CD8-positive, alpha-beta memory T cell (primary cell): ENCODE data around the gene TMEM35B. TPM values are rescaled to one million over a fixed set of nuclear protein-coding genes. Genes with fewer than 3 reads are reported as not detected.
"Not testable (repeated sequence)": the region's sequence is repeated elsewhere in the genome, so short reads cannot be mapped to it uniquely, and the experiment has no call there.

Experiments
- CTCF ChIA-PET: fragments of 350-600 bp; sonication (Branson Sonifier 250); formaldehyde crosslinking; loops from one replicate; lab custom pipeline; 2021; ENCODE audit warnings: antibody characterized with exemption; lab: Charles Lee
- POLR2A ChIA-PET: fragments of 350-600 bp; sonication (Branson Sonifier 250); formaldehyde crosslinking; loops from one replicate; lab custom pipeline; 2021; ENCODE audit warnings: antibody characterized with exemption; lab: Charles Lee
- DNase-seq, 5 donors: peaks; one replicate each; pipeline versions ENCODE4 v3.0.0 to v3.0.0-alpha.2; 2020 to 2022; ENCODE audit warnings: mixed read lengths in 1 of 5
- H3K27ac ChIP-seq: one replicate; pipeline ENCODE4 v1.7.0; 2013; ENCODE audit warnings: low read depth, mild to moderate bottlenecking, low read length, moderate library complexity
- H3K27me3 ChIP-seq: 2 replicates; pipeline ENCODE4 v1.7.0; 2013; ENCODE audit warnings: low read length, mild to moderate bottlenecking; ENCODE audit not compliant: insufficient read depth, poor library complexity, severe bottlenecking
- H3K36me3 ChIP-seq: 2 replicates; pipeline ENCODE4 v1.7.0; 2013; ENCODE audit warnings: mild to moderate bottlenecking, low read length, moderate library complexity; ENCODE audit not compliant: insufficient read depth
- H3K4me1 ChIP-seq: 2 replicates; pipeline ENCODE4 v1.7.0; 2013; ENCODE audit warnings: mild to moderate bottlenecking, low read length, moderate library complexity; ENCODE audit not compliant: insufficient read depth
- H3K4me3 ChIP-seq: 2 replicates; pipeline ENCODE4 v1.7.0; 2013; ENCODE audit warnings: mild to moderate bottlenecking, low read length
- H3K9me3 ChIP-seq: 2 replicates; pipeline ENCODE4 v1.7.0; 2013; ENCODE audit warnings: mild to moderate bottlenecking, low read length
- H3K27ac Mint-ChIP-seq, 8 donors: one replicate each; pipeline ENCODE4 v1.8.0; 2020 to 2021; ENCODE audit warnings: mixed read lengths in 8 of 8, mild to moderate bottlenecking in 6 of 8, inconsistent platforms in 3 of 8, moderate library complexity in 3 of 8
- H3K27me3 Mint-ChIP-seq, 2 donors: one replicate each; pipeline ENCODE4 v1.8.0; 2020 to 2021; ENCODE audit warnings: mixed read lengths in 2 of 2, mild to moderate bottlenecking in 1 of 2, moderate library complexity in 1 of 2
- H3K36me3 Mint-ChIP-seq, 3 donors: one replicate each; pipeline ENCODE4 v1.8.0; 2020 to 2021; ENCODE audit warnings: mixed read lengths in 3 of 3, inconsistent platforms in 1 of 3, mild to moderate bottlenecking in 1 of 3
- H3K4me1 Mint-ChIP-seq, 3 donors: one replicate each; pipeline ENCODE4 v1.8.0; 2020 to 2021; ENCODE audit warnings: mixed read lengths in 3 of 3, inconsistent platforms in 1 of 3, mild to moderate bottlenecking in 1 of 3
- H3K4me3 Mint-ChIP-seq, 7 donors: one replicate each; pipeline ENCODE4 v1.8.0; 2020 to 2021; ENCODE audit warnings: mixed read lengths in 7 of 7, mild to moderate bottlenecking in 6 of 7, moderate library complexity in 4 of 7, inconsistent platforms in 2 of 7
- H3K9me3 Mint-ChIP-seq, 5 donors: one replicate each; pipeline ENCODE4 v1.8.0; 2020 to 2022; ENCODE audit warnings: mixed read lengths in 5 of 5, mild to moderate bottlenecking in 3 of 5, moderate library complexity in 2 of 5, inconsistent platforms in 1 of 5
- polyA plus RNA-seq: library from polyadenylated mRNA; unstranded; fragments of 300-500 nt; fragmentation: Illumina TruSeq; gene quantifications from one replicate; pipeline ENCODE4 v1.2.3, GENCODE V29; 2021
- total RNA-seq, 2 experiments: library from RNA; stranded (reverse); gene quantifications; one replicate each; pipeline ENCODE4 v1.2.3, GENCODE V29; 2021

Gene TMEM35B
- total and polyA plus RNA-seq, 3 experiments from 2014 or later: 31.3 to 237 (median 32.0) TPM

GRCh38 chr1:34967672-34968071 lies 17.5 kb downstream of the TMEM35B start:
- DNase-seq, H3K4me1 ChIP-seq, CTCF ChIA-PET, H3K36me3 ChIP-seq, H3K27ac ChIP-seq, H3K27me3 Mint-ChIP-seq, H3K4me3 Mint-ChIP-seq, H3K9me3 Mint-ChIP-seq, H3K4me3 ChIP-seq, POLR2A ChIA-PET, H3K36me3 Mint-ChIP-seq, H3K27me3 ChIP-seq, H3K9me3 ChIP-seq, H3K27ac Mint-ChIP-seq: not testable (repeated sequence)
- peaks cover 14 to 34% (median 26%) of the 10 kb centered on the region in 3 donors for H3K4me1 Mint-ChIP-seq

DNA sequence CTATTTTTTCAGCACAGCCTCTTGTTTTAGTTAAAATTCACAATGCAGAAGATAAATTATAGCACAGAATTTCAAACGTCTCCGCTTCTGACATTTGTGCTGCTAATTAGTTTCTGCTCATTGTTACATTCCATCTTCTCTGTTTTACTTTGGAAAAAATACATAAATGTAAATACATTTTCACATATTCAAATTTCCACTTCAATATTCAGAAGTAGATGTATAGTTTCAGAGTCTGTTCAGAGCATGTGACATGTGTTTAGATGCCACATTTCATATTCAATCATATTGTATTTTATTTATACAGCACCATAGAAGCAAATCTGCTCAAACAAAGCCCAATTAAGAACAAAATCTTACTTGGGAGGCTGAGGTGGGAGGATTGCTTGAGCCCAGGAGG lies 19.6 kb downstream of the TMEM35B start:
- Histone ChIP-seq H3K27ac (no peak overlapping the region), H3K9me3 (no peaks in the 10 kb centered on the region), H3K4me1 (peaks cover 8% of the 10 kb centered on the region), H3K27me3 (no peaks in the 10 kb centered on the region), H3K36me3 (no peaks in the 10 kb centered on the region), H3K4me3 (no peak overlapping the region)
- DNase-seq: no peak
- ChIA-PET CTCF (interaction anchor here (0.5 kb wide), 1 partner anchor 67 kb away, joined by 4 read pairs; no protein-coding TSS in a partner anchor), POLR2A (no interaction called here)
- H3K36me3 Mint-ChIP-seq: no peaks in the 10 kb centered on the region
- H3K4me1 Mint-ChIP-seq: peaks cover 10 to 24% (median 16%) of the 10 kb centered on the region in 3 donors
- no peak overlapping the region for H3K4me3 Mint-ChIP-seq
- no peak overlapping the region for H3K27ac Mint-ChIP-seq
- no peaks in the 10 kb centered on the region for H3K27me3 Mint-ChIP-seq
- H3K9me3 Mint-ChIP-seq: peaks cover 0 to 1% (median 0%) of the 10 kb centered on the region in 5 donors

DNA sequence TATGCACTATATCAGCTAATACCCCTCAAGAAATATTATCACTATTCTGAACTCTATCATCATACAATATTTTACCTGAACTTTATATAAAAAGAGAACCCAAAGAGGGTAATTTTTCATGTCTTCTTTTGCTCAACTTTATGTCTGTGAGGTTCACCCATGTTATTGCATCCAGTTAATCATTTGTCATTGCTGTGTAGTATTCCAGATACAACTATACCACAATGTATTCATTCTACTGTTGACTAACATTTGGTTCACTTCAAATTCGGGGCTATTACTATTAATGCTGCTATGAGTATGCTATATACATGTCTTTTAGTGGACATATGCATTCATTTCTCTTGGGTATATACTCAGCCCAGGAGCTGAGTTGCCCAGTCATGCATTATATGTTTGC lies 34.7 kb downstream of the TMEM35B start:
- peaks cover 6% of the 10 kb centered on the region for H3K27me3 ChIP-seq
- peaks cover 0 to 8% (median 1%) of the 10 kb centered on the region in 5 donors for H3K9me3 Mint-ChIP-seq
- H3K4me1 Mint-ChIP-seq: no peaks in the 10 kb centered on the region
- POLR2A ChIA-PET: no interaction called here
- CTCF ChIA-PET: no interaction called here
- H3K27ac ChIP-seq: no peak overlapping the region
- H3K4me3 ChIP-seq: no peak overlapping the region
- H3K4me1 ChIP-seq: no peaks in the 10 kb centered on the region
- H3K27ac Mint-ChIP-seq: no peak overlapping the region
- peaks cover 0 to 19% (median 2%) of the 10 kb centered on the region in 3 donors for H3K36me3 Mint-ChIP-seq
- no peak for DNase-seq
- no peaks in the 10 kb centered on the region for H3K36me3 ChIP-seq
- no peak overlapping the region for H3K4me3 Mint-ChIP-seq
- no peaks in the 10 kb centered on the region for H3K9me3 ChIP-seq
- H3K27me3 Mint-ChIP-seq: peaks cover 7 to 37% of the 10 kb centered on the region in 2 donors

GRCh38 chr1:34948739-34949138 lies 36.4 kb downstream of the TMEM35B start:
- H3K9me3 ChIP-seq, H3K4me3 Mint-ChIP-seq, DNase-seq, H3K4me3 ChIP-seq, H3K27me3 ChIP-seq, H3K27ac Mint-ChIP-seq, H3K4me1 ChIP-seq, H3K4me1 Mint-ChIP-seq, H3K36me3 ChIP-seq, CTCF ChIA-PET, POLR2A ChIA-PET, H3K9me3 Mint-ChIP-seq, H3K27ac ChIP-seq: not testable (repeated sequence)
- Mint-ChIP-seq H3K27me3 (peaks cover 10 to 41% of the 10 kb centered on the region in 2 donors), H3K36me3 (peaks cover 0 to 10% (median 2%) of the 10 kb centered on the region in 3 donors)

GRCh38 chr1:34947641-34948314 lies 37.4 kb downstream of the TMEM35B start:
- H3K4me3 ChIP-seq, H3K36me3 ChIP-seq, H3K27ac ChIP-seq, H3K9me3 ChIP-seq, H3K27me3 ChIP-seq, H3K4me3 Mint-ChIP-seq, H3K4me1 Mint-ChIP-seq, H3K27ac Mint-ChIP-seq, DNase-seq, POLR2A ChIA-PET, H3K9me3 Mint-ChIP-seq, H3K36me3 Mint-ChIP-seq, H3K4me1 ChIP-seq, CTCF ChIA-PET: not testable (repeated sequence)
- H3K27me3 Mint-ChIP-seq: peaks cover 11 to 50% of the 10 kb centered on the region in 2 donors

DNA sequence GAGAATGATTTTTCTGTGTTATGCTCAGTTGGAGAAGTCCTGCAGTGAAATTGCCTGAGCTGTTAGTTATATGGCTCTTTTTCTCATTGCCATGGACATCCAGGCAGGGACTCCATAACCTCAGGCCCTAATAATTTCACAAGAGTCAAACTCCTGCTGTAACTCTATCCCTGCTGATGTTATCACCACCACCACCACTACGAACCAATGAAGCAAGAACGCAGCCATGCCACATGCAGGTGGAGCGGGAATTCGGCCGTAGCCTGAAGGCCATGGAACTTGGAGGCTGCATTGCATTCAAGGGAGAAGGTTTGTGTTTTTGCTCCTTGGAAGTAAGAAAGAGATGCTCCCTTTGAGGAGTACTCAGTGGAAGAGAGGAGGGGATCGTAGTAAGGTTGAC lies 38.9 kb downstream of the TMEM35B start:
- Histone ChIP-seq H3K9me3 (no peaks in the 10 kb centered on the region), H3K27ac (no peak overlapping the region), H3K4me3 (no peak overlapping the region), H3K4me1 (no peaks in the 10 kb centered on the region), H3K36me3 (no peaks in the 10 kb centered on the region), H3K27me3 (peaks cover 6% of the 10 kb centered on the region)
- CTCF ChIA-PET: no interaction called here
- H3K9me3 Mint-ChIP-seq: peaks cover 0 to 6% (median 0%) of the 10 kb centered on the region in 5 donors
- no peak overlapping the region for H3K27ac Mint-ChIP-seq
- POLR2A ChIA-PET: no interaction called here
- no peaks in the 10 kb centered on the region for H3K4me1 Mint-ChIP-seq
- H3K27me3 Mint-ChIP-seq: peaks cover 8 to 52% of the 10 kb centered on the region in 2 donors
- no peak overlapping the region for H3K4me3 Mint-ChIP-seq
- H3K36me3 Mint-ChIP-seq: peaks cover 0 to 2% (median 0%) of the 10 kb centered on the region in 3 donors
- DNase-seq: no peak

DNA sequence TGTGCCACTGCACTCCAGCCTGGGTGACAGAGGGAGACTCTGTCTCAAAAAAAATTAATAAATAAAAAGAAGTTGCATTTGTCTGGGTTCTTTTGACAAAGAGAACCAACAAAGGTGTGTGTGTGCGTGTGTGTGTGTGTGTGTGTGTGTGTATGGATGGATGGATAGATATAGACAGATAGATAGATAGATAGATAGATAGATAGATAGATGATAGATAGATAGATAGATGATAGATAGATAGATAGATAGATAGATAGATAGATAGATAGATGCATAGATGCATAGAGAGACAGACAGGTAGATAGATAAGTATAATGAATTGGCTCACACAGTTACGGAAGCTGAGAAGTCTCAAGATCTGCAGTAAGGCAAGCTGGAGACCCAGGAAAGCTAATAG lies 43.3 kb downstream of the TMEM35B start:
- H3K4me3 Mint-ChIP-seq, H3K27ac Mint-ChIP-seq, DNase-seq, H3K27ac ChIP-seq, CTCF ChIA-PET, H3K4me1 ChIP-seq, H3K4me1 Mint-ChIP-seq, H3K9me3 ChIP-seq, H3K4me3 ChIP-seq, H3K9me3 Mint-ChIP-seq, H3K27me3 ChIP-seq, H3K36me3 ChIP-seq, H3K36me3 Mint-ChIP-seq, POLR2A ChIA-PET: not testable (repeated sequence)
- peaks cover 9 to 60% of the 10 kb centered on the region in 2 donors for H3K27me3 Mint-ChIP-seq
